ENCODE measurements around the gene DEPDC5. TPM values are rescaled to one million over a fixed set of nuclear protein-coding genes. Genes with fewer than 3 reads are reported as not detected.

Gene DEPDC5
- total and polyA plus RNA-seq, 9 of the 15 experiments (the other 6 are each of a cell fraction or from before 2014, with no cell fraction given), result 2.3 to 12.3 (median 10.7) TPM

DNA sequence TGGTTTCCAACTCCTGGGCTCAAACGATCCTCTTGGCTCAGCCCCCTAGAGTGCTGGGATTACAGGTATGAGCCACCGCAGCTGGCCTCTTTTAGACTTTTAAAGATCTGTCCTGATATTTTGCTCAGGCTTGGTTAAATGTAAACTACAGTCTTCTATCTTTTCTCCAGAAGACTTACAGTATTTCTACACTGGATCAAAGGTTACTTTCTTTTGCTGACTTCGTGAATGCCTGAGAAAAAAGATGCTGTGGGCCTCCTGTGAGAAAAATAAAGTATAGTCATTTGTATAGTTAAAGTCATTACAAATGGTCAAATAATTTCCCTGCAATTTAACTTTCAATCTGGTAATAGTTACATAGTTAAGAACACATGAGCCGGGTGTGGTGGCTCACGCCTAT lies 19.6 kb downstream of the DEPDC5 start:
- Histone ChIP-seq H3K4me2 (ENCODE audit: insufficient read depth, low read length) (no peak overlapping the region), H3K27ac (ENCODE audit: extremely low read depth, low read depth, low read length) (no peak overlapping the region), H3K79me2 (ENCODE audit: control insufficient read depth, insufficient read depth, low read length) (no peaks in the 10 kb centered on the region), H3K4me1 (replicated peaks in 1 of 2; ENCODE audit: control insufficient read depth in 2 of 2, insufficient read depth in 2 of 2, low read length in 2 of 2) (peaks cover 0 to 6% of the 10 kb centered on the region in 2 experiments; a peak in 3 of 5 replicates), H2AFZ (ENCODE audit: low read depth, low read length) (no peak overlapping the region), H3K4me3 (no peak overlapping the region), H3K9me3 (replicated peaks; ENCODE audit: control insufficient read depth, insufficient read depth, low read depth, low read length) (no peaks in the 10 kb centered on the region), H3K36me3 (ENCODE audit: control insufficient read depth, insufficient read depth, low read length) (peaks cover 29% of the 10 kb centered on the region; the same call in 1 of the 3 replicates), H3K27me3 (ENCODE audit: control insufficient read depth in 2 of 2, insufficient read depth in 2 of 2, low read length in 2 of 2) (no peaks in the 10 kb centered on the region), H4K20me1 (replicated peaks; ENCODE audit: control insufficient read depth, insufficient read depth, low read length) (no peaks in the 10 kb centered on the region), H3K9ac (ENCODE audit: insufficient read depth in 1 of 2, low read depth in 2 of 2, low read length in 2 of 2) (no peak overlapping the region), H3K9me1 (ENCODE audit: control insufficient read depth, insufficient read depth, low read length) (no peaks in the 10 kb centered on the region)
- WGBS (ENCODE audit: insufficient coverage, low coverage, missing lambda C conversion rate), result 83% methylated on average over 5 of the region's 5 CpGs
- no TSS peak for BruUV-seq (replicated peaks)
- CTCF ChIA-PET (ENCODE audit: low intra/inter-chr PET ratio), result no interaction called here
- in situ Hi-C loops (cut with MboI) (no loop called here), intact Hi-C loops (cut with micrococcal nuclease) (no loop called here)
- POLR2A ChIA-PET, result no interaction called here
- no peak for FAIRE-seq
- no peak for ATAC-seq
- DNase-seq (ENCODE audit: extremely low read depth in 1 of 4, low spot score in 3 of 4), result no peak
- TF ChIP-seq, protein P1, sequence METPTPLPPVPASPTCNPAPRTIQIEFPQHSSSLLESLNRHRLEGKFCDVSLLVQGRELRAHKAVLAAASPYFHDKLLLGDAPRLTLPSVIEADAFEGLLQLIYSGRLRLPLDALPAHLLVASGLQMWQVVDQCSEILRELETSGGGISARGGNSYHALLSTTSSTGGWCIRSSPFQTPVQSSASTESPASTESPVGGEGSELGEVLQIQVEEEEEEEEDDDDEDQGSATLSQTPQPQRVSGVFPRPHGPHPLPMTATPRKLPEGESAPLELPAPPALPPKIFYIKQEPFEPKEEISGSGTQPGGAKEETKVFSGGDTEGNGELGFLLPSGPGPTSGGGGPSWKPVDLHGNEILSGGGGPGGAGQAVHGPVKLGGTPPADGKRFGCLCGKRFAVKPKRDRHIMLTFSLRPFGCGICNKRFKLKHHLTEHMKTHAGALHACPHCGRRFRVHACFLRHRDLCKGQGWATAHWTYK (CRISPR knock-in tag; IDR thresholded peaks at IDR 0.05), result no peak
- TF ChIP-seq RBBP5 (IDR thresholded peaks at IDR 0.05; ENCODE audit: borderline replicate concordance, insufficient read depth, low read length, poor library complexity, severe bottlenecking) (no peak), RBM17 (IDR thresholded peaks at IDR 0.05; ENCODE audit: borderline replicate concordance, low read depth, low read length) (no peak), PTBP1 (IDR thresholded peaks at IDR 0.05; ENCODE audit: low read depth, low read length) (no peak), CAMTA2 (CRISPR knock-in tag; conservative IDR thresholded peaks at IDR 0.05) (no peak), HINFP (tag; conservative IDR thresholded peaks at IDR 0.05; ENCODE audit: low read depth) (no peak), SIN3A (IDR thresholded peaks at IDR 0.05; ENCODE audit: borderline replicate concordance in 2 of 2, control insufficient read depth in 1 of 2, low read depth in 2 of 2, low read length in 2 of 2) (no peak), PRDM10 (IDR thresholded peaks at IDR 0.05; ENCODE audit: partially characterized antibody) (no peak)
- TF ChIP-seq, protein P2, sequence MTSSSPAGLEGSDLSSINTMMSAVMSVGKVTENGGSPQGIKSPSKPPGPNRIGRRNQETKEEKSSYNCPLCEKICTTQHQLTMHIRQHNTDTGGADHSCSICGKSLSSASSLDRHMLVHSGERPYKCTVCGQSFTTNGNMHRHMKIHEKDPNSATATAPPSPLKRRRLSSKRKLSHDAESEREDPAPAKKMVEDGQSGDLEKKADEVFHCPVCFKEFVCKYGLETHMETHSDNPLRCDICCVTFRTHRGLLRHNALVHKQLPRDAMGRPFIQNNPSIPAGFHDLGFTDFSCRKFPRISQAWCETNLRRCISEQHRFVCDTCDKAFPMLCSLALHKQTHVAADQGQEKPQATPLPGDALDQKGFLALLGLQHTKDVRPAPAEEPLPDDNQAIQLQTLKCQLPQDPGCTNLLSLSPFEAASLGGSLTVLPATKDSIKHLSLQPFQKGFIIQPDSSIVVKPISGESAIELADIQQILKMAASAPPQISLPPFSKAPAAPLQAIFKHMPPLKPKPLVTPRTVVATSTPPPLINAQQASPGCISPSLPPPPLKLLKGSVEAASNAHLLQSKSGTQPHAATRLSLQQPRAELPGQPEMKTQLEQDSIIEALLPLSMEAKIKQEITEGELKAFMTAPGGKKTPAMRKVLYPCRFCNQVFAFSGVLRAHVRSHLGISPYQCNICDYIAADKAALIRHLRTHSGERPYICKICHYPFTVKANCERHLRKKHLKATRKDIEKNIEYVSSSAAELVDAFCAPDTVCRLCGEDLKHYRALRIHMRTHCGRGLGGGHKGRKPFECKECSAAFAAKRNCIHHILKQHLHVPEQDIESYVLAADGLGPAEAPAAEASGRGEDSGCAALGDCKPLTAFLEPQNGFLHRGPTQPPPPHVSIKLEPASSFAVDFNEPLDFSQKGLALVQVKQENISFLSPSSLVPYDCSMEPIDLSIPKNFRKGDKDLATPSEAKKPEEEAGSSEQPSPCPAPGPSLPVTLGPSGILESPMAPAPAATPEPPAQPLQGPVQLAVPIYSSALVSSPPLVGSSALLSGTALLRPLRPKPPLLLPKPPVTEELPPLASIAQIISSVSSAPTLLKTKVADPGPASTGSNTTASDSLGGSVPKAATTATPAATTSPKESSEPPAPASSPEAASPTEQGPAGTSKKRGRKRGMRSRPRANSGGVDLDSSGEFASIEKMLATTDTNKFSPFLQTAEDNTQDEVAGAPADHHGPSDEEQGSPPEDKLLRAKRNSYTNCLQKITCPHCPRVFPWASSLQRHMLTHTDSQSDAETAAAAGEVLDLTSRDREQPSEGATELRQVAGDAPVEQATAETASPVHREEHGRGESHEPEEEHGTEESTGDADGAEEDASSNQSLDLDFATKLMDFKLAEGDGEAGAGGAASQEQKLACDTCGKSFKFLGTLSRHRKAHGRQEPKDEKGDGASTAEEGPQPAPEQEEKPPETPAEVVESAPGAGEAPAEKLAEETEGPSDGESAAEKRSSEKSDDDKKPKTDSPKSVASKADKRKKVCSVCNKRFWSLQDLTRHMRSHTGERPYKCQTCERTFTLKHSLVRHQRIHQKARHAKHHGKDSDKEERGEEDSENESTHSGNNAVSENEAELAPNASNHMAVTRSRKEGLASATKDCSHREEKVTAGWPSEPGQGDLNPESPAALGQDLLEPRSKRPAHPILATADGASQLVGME (CRISPR knock-in tag; IDR thresholded peaks at IDR 0.05), result no peak

Measured in K562 (cell line).